Ammon's horn (tissue), 1 donor: ENCODE data around the gene NRXN3.
"Not testable (repeated sequence)": the region's sequence is repeated elsewhere in the genome, so short reads cannot be mapped to it uniquely, and the experiment has no call there.

Source experiments
- DNase-seq: peaks from one replicate; pipeline ENCODE4 v3.0.0-alpha.2; 2016; ENCODE audit warnings: low spot score

NRXN3 gene

DNA sequence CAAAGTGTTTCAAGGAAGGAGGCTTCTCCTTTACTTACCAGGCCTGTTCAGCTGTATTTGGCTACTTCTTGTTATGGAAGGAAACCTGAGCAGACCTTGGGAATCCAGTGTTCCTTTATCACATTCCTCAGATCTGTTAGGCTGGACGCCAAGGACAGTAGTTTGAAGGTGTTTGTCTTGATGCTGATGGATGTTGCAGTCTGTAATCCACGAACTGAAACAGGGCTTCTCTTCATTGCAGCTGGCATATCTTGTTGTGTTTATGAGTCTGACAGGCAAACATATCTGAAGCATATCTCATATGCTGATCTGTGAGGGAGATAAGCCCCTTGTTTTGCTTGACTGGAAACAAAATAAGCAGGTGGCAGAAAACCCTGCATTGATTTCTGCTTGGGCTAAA, 904.3 kb downstream of the NRXN3 start:
- no peak for DNase-seq

DNA sequence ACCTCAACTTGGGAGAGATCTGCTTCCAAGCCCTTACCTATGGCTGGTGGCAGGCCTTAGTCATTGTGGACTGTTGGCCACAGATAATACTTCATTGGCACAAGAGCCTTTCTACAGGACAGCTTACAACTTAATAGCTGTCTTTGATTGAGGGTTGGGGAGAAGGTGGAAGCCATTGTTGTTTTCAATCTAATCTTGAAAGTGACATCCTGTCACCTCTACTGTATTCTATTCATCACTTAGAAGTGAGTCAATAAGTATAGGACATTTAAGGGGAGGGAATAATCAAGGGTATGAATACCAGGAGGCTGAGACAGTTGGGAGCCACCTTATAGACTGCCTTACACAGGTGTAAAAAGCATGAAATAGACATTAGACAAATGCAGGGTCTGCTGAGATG, 906.3 kb downstream of the NRXN3 start:
- DNase-seq, result no peak

DNA sequence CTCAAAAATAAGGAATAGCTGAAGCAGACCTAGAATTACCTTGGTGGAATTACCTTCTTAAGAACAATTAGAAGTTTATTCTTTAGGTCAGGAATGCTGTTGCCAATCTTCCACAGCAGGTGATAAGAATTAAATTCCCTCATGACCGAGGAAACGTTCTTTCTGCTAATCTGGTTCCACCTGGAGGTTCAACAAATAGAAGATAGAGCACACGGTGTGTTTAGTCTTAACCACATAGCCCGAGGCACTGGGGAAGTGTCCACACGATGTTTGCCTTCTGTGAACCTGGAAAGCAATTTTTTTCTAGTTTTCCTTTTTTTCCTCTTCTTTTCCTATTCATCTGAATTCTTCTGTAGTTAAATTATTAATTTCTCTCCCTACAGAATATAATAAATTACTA, 906.9 kb downstream of the NRXN3 start:
- DNase-seq, result no peak

DNA sequence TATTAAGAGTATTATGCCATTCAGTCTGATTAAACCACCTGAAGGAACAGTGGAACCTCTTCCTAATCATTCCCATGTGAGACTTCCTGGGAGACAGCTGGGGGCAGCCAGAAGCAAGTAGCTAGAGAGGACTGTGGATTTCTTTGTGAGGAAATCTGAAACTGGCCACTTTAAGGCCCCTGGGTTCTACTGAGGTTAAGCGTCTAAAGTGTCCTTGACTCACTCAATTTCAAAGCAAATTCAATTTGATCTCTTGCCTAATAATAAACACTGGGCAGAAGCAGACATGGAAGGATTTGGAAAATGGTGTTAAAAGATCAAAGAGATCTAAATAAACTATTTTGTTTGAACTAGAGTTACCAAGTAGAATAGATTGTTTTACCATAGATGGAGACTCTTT, 909.9 kb downstream of the NRXN3 start:
- no peak for DNase-seq

DNA sequence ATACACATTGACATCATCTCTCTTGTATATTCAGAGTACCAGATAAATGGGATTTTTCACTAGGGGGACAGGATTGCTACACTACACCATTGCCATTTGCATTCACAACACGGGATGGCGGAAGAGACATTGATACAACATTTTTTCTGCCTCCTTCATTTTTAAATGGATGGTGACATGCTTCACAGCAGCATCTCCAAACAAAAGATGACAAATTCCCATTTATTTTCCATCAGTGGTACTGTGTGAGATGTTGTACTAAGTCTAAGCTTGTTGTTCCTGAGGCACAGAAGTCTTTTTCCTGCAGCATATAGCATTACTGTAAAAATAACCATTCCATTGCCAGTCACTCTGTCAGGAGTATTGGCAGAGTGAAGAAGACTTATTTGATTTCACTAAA, 912.7 kb downstream of the NRXN3 start:
- no peak for DNase-seq

DNA sequence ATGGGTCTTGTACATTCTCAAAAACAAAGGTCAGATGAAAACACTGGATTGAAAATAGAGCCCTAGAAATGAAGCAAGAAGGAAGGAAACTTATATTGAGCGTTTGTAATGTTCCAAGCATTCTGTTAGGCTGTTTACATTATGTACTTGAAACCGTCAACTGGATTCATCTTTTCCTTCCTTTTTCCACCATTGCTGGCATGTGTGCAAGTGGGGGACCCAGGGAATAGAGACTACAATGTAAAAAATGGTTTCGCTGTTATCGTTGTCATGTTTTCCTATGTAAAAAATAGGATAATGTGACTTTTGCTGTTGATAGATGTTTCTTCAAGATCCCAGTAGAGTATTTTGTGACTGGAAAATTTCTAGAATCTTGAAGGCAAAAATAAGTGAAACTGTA, 913.2 kb downstream of the NRXN3 start:
- no peak for DNase-seq

DNA sequence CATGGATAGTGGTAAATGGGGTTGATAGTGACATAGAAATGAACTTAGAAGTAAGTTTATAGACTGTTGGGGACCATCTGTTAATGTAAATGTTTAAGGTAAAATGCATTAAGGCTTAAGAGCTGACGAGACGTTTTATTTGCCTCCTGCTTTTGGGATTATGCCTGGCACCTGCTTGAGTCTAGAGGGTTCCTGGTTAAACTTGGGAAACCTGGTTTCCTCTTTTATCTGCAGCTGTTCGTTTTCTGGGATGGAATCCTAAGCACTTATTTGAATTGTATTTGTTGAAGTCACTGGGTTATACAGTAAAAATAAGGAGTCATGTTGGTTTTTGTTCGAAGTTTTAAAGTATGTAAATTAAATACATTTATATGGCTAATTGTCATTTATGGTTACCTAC, 914.7 kb downstream of the NRXN3 start:
- DNase-seq, result no peak

DNA sequence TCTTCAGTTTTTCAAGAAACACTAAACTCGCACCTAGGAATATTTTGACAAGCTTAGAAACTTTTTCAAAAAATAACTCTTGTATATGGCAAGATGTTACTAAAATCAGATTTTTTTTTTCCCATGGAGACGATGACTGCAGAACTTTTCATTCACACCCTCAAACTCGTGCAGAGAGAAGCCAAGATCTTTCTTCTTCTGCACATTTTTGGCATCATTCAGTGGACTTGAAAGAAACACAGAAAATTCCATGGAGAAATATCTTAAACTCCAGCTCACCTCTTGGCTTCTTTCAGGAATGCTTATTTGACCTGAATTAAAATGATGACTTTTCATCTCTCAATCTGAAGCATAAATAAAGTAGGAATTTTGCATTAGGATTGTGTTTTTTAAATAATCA, 919.4 kb downstream of the NRXN3 start:
- no peak for DNase-seq

DNA sequence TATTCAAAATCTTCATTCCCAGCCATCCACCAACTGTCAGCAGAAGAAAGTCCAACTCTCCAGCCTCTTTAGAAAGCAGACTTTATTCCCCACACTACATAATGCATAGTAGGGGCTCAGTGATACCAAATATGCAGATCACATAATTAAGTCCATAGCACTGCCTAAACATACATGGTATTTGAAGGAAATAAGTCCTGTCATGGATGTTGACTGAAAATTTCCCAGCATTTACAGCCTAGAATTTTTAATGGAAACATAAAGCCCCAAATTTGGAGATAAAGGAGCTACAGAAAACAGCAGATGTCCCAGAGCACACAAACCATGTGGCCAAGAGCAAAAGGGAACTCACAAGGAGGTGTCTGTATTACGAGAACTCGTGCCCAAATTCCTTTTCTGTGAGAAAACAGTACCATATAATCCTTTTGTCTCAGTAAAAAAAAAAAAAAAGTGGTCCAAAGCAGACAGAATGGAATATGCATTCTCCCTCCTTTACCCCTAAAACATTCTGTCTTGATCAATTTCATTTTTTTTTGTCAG, 920.5 kb downstream of the NRXN3 start:
- DNase-seq, result peak; percentile 5

DNA sequence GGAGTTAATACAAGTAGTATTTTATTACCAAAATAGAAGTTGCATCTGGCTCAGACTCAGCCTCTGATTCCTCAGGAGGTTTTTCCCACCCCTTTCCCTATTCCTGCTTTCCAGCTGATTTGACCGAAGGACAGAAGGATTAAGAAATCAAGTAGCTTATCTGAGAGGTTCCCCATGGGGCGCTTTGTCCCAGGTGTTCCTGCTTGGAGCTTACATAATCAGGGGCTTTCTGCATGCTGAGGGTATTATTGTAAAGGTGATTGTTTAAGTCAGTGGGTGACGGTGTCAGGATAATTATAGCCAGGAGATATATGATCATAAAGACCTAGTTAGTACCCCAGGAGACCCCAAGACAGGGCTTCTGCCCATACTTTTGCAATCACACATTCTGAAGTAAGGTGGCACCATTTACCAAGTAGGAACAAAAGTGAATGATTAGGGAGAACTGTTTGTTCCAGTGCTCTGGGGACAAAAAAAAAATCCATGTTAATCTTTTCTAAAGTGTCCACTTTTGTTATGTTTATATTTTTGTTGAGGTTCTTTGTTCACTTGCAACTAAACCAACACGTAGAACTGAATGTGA, 921.3 kb downstream of the NRXN3 start:
- no peak for DNase-seq

DNA sequence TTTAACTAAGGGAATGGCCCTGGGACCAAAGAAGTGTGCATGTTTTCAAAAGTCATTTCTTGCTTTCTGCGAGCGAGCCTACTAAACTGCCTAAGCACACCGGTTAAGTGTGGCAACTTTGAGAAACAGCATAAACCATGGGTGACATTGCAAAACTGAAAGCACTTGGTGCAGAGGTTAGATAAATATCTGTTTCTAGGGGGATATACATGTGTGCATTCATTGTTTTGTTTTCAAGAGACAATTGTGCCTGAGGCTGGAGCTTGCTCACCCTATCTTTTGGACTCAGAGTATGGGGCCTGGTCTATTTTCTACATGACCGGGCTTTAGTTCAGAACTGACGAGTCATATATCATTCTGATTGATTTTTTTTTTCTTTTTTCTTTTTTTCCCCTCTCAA, 923.4 kb downstream of the NRXN3 start:
- DNase-seq, result no peak

DNA sequence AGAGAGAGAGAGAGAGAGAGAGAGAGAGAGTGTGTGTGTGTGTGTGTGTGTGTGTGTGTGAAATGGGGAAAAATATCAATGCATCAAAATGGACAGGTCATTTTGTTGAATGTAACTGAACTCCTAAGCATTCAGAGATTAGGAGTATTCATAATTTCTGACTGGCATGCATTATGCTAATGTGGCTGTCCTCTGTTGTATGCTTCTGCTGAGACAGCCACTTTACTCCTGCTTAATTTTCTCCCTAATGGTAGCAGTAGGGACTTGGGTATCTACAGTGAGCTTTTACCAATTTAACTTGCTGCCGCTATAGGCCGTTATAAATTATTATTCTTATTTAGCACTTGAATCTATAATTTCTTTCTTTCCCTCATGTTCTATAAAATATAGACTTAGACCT, 924.8 kb downstream of the NRXN3 start:
- no peak for DNase-seq

DNA sequence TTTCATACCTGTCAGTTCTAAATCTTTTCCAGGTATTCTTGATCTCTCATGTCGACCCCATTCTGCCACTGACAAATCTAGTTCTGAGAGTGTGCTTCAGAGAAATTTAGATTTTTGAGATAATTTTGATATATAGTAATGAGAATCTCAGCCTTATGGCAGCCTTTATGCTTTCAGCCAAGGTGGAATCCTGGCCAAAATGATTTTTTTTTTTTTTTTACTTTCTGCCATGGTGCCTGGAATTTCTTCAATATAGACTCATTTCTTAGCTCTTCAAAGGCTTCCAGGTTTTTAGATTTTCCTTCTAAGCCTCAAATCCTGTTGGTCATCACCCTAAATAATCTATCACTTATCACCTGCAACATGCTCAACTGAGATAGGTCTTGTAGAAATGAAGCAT, 926.6 kb downstream of the NRXN3 start:
- DNase-seq, result no peak

DNA sequence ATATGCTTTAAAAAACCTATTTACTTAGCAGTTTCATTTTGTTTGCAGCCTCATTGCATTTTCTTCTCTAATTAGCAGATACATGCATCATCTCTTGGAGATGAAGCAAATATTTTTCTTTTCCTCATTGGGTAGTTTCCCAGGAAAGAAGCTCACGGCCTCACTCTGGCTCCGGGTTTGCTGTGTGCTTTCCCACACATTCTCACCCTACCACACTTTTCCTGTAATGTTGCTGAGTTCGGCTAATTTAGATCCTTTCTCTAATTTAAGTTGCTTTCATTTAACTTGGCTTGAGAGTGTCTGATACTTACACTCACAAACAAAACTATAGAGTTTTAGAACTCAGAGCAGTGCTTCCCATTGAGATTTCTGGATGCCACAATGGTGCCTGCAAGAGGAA, 928.2 kb downstream of the NRXN3 start:
- no peak for DNase-seq

DNA sequence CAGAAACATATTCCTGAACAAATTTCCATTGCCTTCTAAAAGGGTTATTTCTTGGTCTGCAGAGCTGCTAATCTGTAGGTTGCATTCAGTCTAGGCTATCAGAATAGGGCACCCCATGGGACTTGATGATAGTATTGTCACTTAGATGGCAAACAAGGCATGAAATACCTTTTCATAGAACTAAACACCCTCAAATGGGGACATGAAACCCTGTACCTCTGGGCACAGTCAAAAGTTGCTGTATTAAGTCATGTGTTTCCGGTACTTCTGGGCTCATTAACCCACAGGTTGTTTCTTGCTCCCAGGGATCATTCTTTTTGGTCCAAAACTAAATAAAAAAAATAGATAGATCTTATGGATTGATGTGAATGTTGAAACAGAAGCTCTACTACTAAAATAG, 930.4 kb downstream of the NRXN3 start:
- no peak for DNase-seq

DNA sequence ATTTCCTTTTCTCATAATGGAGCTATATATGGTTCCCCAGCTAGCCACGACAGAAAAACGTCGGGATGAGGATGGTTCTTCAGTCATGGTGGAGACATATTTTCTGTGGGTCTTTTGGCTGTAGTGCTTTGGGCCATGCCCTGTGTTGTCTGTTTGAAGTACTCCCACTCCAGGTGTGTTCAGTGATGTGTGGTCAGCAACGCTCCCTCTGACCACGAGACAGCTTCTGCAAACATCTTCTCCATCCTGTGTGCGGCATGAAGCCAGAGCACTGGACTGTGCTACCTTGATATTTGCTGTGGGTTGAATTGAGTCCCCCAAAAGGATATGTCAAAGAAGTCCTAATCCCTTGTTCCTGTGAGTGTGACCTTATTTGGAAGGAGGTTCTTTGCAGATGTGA, 931.2 kb downstream of the NRXN3 start:
- DNase-seq, result no peak

DNA sequence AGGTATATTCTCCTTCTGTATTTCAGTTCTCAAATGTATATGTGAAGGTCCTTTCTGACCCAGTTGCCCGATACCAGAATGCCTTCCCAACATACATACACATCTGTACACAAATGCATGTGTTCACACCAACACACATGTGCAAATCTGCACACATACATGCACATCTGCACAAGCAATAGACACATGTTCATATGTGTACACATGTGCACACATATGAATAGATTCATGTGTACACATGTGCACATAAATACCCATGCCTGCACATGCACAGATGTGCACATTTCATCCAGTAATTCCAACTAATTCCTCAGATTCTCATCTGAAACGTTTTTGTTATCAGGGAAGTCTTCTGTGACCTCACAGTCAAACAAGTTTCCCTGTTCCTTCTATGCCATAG, 933.6 kb downstream of the NRXN3 start:
- DNase-seq, result no peak

DNA sequence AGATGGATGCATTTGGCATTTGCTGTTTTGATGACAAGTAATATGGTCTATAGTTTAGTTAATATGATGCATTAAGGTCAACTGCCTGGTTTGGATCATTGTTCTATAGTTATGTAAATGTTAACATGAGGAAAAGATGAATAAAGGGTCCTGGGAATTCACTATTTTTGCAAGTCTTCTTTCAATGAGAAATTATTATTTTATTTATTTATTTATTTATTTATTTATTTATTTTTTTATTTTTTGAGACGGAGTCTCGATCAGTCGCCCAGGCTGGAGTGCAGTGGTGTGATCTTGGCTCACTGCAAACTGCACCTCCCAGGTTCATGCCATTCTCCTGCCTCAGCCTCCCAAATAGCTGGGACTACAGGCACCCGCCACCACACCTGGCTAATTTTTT, 940.4 kb downstream of the NRXN3 start:
- not testable (repeated sequence) for DNase-seq

DNA sequence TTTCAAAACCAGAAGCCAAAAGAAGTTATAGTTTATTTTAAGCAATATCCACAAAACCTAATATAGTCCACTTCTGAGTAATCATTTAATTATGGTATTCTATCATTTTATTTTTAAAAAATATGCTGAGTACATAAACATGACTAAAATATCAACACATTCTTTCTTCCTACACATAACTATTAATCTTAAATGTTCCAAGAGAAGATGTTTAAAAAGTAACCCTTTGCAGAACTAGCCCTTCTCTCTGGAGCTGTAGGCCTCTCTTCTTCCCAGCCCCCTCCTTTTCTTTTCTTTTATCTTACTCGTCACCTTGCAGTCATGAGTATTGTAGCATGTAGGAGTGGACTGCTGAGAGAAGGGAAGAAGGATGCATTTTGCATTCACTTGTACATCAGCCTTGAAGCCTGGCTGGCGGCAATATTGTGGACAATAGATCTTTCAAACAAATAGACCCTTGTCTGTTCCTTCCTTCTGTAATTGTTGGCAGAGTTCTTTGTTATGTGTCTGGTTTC, 941.9 kb downstream of the NRXN3 start:
- no peak for DNase-seq

DNA sequence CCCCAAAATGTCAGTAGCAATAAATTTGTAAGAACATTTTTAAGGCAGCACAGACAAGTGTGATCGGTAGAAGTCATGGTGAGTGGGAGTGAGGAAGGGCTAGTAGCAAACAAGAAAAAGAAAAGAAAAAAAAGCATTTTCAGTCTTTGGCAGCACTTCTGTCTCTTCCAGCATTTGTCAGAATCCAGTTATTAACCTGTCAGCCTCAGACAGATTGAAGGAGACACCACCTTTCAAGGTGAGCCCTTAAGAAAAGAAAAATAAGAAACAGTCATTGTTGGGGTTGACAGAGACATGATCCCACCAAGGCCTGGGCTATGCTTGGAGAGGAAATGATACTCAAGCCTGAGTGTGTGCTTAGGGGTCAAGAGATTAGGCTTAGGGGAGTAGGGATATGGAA, 947.4 kb downstream of the NRXN3 start:
- DNase-seq, result no peak

DNA sequence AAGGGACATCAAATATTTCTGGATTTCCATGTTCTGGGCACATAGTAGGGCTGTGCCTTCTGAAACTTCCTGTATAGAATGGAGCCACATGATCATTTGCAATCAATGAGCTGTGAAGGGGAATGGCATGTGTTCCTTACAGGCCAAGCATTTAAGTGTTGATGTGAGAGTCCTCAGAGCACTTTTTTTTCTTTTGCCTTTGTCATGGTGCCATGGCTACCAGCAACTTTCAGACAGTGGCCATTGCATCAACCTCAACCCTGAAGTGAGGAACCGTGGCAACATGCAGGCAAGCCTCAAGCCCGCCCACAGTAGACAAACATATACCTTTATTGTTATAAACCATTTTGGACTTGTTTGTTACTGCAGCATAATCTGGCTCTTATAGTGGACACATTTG, 948.1 kb downstream of the NRXN3 start:
- no peak for DNase-seq

DNA sequence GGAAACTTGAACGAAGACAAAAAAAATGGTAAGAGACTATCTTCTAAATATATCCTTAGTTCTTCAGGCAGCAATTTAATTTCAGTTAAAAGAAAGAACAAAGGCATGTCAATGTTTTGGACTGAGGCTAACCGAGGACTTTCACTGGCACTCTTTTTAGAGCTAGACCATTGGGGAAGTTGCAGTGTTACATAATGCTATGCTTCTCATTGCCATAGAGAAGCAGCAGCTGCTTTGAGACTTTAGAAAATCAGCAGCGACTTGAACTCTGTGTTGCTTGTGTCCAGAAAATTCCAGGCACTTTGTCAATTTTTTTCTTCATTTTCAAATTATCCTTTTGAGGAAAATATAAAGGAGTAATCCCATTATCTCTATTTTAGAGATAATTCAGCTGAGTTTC, 964.2 kb downstream of the NRXN3 start:
- peak; percentile 42 for DNase-seq

DNA sequence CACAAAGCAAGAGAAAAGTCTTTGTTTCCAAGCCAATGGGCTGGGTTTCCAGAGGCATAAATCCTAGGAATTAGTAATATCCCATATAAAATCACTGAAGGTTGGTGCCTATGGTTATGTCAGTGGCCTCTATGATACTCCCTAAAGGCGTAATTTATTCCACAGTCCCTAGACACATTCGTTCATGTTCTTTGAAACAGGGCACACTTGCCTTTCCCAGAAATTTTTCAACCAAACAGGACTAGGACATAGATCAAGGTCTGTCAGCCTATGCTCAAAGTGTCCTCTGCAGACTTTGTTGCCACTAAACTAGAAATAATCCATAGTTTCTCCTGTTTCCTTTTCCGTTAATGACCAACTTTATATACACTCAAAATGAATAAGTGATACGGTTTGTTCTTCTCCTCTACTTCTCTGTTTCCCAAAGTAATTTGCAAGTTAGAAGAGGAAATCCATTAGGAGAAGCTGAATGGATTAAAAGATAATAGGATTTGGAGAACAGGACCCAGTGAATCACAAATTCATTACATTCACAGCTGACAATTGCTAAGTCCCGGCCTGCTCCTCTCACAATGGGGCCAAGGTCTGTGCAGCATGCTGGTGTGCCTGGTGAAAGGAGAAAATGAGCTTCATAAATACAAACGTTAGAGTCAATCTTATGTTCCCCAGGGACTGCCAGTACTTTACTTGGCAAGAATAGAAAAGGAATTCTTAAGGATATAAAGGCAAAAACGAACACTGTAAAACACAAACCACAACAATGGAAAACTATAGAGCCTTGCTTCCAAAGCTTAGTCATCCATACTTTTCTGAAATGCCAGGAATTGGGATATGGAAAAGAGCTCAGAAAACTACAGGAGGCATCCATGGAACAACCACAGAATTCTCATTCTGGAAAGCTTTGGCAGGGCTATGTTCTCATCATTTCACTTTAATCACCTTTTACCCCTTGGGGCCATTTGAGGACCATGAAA, 966.2 kb downstream of the NRXN3 start:
- DNase-seq, result no peak
